ACC112 (cell line): Measurements from ENCODE around the gene HOMER1.

Experiments used
- H2AFZ ChIP-seq: fragments of 200-600 bp; sonication (generic); one replicate; pipeline ENCODE4 v1.6.0; 2017; ENCODE audit warnings: antibody characterized with exemption, low read length; ENCODE audit not compliant: unreplicated experiment
- H3K27ac ChIP-seq: fragments of 200-600 bp; sonication (generic); 2 replicates; pipeline ENCODE4 v1.5.1; 2014; ENCODE audit warnings: low read depth, mild to moderate bottlenecking, antibody characterized with exemption, low read length, moderate library complexity
- H3K27me3 ChIP-seq: fragments of 200-600 bp; sonication (generic); 2 replicates; pipeline ENCODE4 v1.6.1; 2014; ENCODE audit warnings: mild to moderate bottlenecking, antibody characterized with exemption, low read length, moderate library complexity, mixed read lengths; ENCODE audit not compliant: insufficient read depth
- H3K36me3 ChIP-seq: fragments of 200-600 bp; sonication (generic); 2 replicates; pipeline ENCODE4 v1.6.1; 2016; ENCODE audit warnings: mild to moderate bottlenecking, antibody characterized with exemption, low read length, moderate library complexity, mixed read lengths; ENCODE audit not compliant: insufficient read depth
- H3K4me1 ChIP-seq: fragments of 200-600 bp; sonication (generic); one replicate; pipeline ENCODE4 v1.6.1; 2016; ENCODE audit warnings: low read length, mixed read lengths; ENCODE audit not compliant: insufficient read depth, unreplicated experiment, control insufficient read depth
- H3K4me3 ChIP-seq: fragments of 200-600 bp; sonication (generic); 2 replicates; pipeline ENCODE4 v1.5.1; 2014; ENCODE audit warnings: mild to moderate bottlenecking, low read depth, low read length
- H3K79me2 ChIP-seq: fragments of 200-600 bp; sonication (generic); one replicate; pipeline ENCODE4 v1.6.0; 2016; ENCODE audit warnings: low read length; ENCODE audit not compliant: control insufficient read depth, unreplicated experiment, insufficient read depth

Gene HOMER1

GRCh38 chr5:79513704-79514390 is at the start of gene HOMER1:
TSS of gene HOMER1 (minus strand) at chr5:79514134. CDS start at chr5:79512774, 1,360 bp downstream.
- peak within 1 kb of the TSS; percentile 79 for H3K27ac ChIP-seq
- H2AFZ ChIP-seq = peak within 1 kb of the TSS; percentile 58
- H3K4me3 ChIP-seq = peak within 1 kb of the TSS; percentile 87
- no peaks in the 10 kb centered on the region for H3K36me3 ChIP-seq
- no peaks in the 10 kb centered on the region for H3K27me3 ChIP-seq
- H3K79me2 ChIP-seq = peaks cover 27% of the 10 kb centered on the region
- H3K4me1 ChIP-seq = peaks cover 16% of the 10 kb centered on the region

- no peaks in the 10 kb centered on the region for H3K36me3 ChIP-seq
- peak overlapping the region; percentile 45 for H3K4me3 ChIP-seq
- peak overlapping the region; percentile 86 for H2AFZ ChIP-seq
- no peaks in the 10 kb centered on the region for H3K79me2 ChIP-seq
- peak overlapping the region; percentile 78 for H3K27ac ChIP-seq
- peaks cover 36% of the 10 kb centered on the region for H3K4me1 ChIP-seq
- H3K27me3 ChIP-seq = no peaks in the 10 kb centered on the region
Measured at GRCh38 chr5:79563247-79563590, 49.3 kb upstream of the HOMER1 start.

GRCh38 chr5:79562351-79563246 is 48.7 kb upstream of the HOMER1 start:
- Histone ChIP-seq H3K27me3 (no peaks in the 10 kb centered on the region), H3K4me1 (peaks cover 30% of the 10 kb centered on the region), H2AFZ (peak overlapping the region; percentile 86), H3K36me3 (no peaks in the 10 kb centered on the region), H3K4me3 (peak overlapping the region; percentile 45), H3K79me2 (no peaks in the 10 kb centered on the region), H3K27ac (peak overlapping the region; percentile 78)

GRCh38 chr5:79561525-79561893 is 47.6 kb upstream of the HOMER1 start:
- H3K27ac ChIP-seq = peak overlapping the region; percentile 78
- H3K4me3 ChIP-seq = peak overlapping the region; percentile 15; the same call in 1 of the 2 replicates
- no peaks in the 10 kb centered on the region for H3K79me2 ChIP-seq
- peak overlapping the region; percentile 72 for H2AFZ ChIP-seq
- H3K27me3 ChIP-seq = no peaks in the 10 kb centered on the region
- no peaks in the 10 kb centered on the region for H3K36me3 ChIP-seq
- H3K4me1 ChIP-seq = peaks cover 30% of the 10 kb centered on the region

GRCh38 chr5:79560771-79561524 is 47.0 kb upstream of the HOMER1 start:
- H2AFZ ChIP-seq = peak overlapping the region; percentile 72
- no peaks in the 10 kb centered on the region for H3K27me3 ChIP-seq
- peak overlapping the region; percentile 27; the same call in 1 of the 2 replicates for H3K4me3 ChIP-seq

GRCh38 chr5:79555418-79555817 is 41.5 kb upstream of the HOMER1 start:
- no peaks in the 10 kb centered on the region for H3K79me2 ChIP-seq
- no peak overlapping the region for H3K4me3 ChIP-seq
- H3K4me1 ChIP-seq = peaks cover 2% of the 10 kb centered on the region
- peak overlapping the region; percentile 83 for H2AFZ ChIP-seq
- H3K27ac ChIP-seq = no peak overlapping the region
- H3K36me3 ChIP-seq = no peaks in the 10 kb centered on the region
- no peaks in the 10 kb centered on the region for H3K27me3 ChIP-seq

More at GRCh38 chr5:79560771-79561524, 47.0 kb upstream of the HOMER1 start:
- no peaks in the 10 kb centered on the region for H3K36me3 ChIP-seq
- H3K27ac ChIP-seq = peak overlapping the region; percentile 78
- H3K4me1 ChIP-seq = peaks cover 30% of the 10 kb centered on the region
- no peaks in the 10 kb centered on the region for H3K79me2 ChIP-seq

GRCh38 chr5:79552984-79553383 is 39.0 kb upstream of the HOMER1 start:
- Histone ChIP-seq H3K4me3 (no peak overlapping the region), H3K4me1 (no peaks in the 10 kb centered on the region), H3K27ac (no peak overlapping the region), H3K79me2 (no peaks in the 10 kb centered on the region), H3K27me3 (no peaks in the 10 kb centered on the region), H2AFZ (peak overlapping the region; percentile 84), H3K36me3 (no peaks in the 10 kb centered on the region)

GRCh38 chr5:79547982-79548381 is 34.0 kb upstream of the HOMER1 start:
- Histone ChIP-seq H3K79me2 (no peaks in the 10 kb centered on the region), H3K27ac (no peak overlapping the region), H3K4me3 (no peak overlapping the region), H3K27me3 (no peaks in the 10 kb centered on the region), H3K4me1 (no peaks in the 10 kb centered on the region), H3K36me3 (no peaks in the 10 kb centered on the region), H2AFZ (peak overlapping the region; percentile 59)

- H3K27ac ChIP-seq = no peak overlapping the region
- no peaks in the 10 kb centered on the region for H3K36me3 ChIP-seq
- no peak overlapping the region for H2AFZ ChIP-seq
- no peaks in the 10 kb centered on the region for H3K79me2 ChIP-seq
- H3K4me1 ChIP-seq = no peaks in the 10 kb centered on the region
- no peak overlapping the region for H3K4me3 ChIP-seq
- H3K27me3 ChIP-seq = no peaks in the 10 kb centered on the region
Measured at GRCh38 chr5:79547429-79547822, 33.5 kb upstream of the HOMER1 start.

- Histone ChIP-seq H2AFZ (no peak overlapping the region), H3K79me2 (no peaks in the 10 kb centered on the region), H3K27ac (no peak overlapping the region), H3K27me3 (no peaks in the 10 kb centered on the region), H3K4me3 (no peak overlapping the region), H3K4me1 (no peaks in the 10 kb centered on the region), H3K36me3 (no peaks in the 10 kb centered on the region)
Measured at GRCh38 chr5:79546782-79547428, 33.0 kb upstream of the HOMER1 start.
